ENCODE results near the gene TNFRSF12A. TPM values are rescaled to one million over a fixed set of nuclear protein-coding genes. Genes with fewer than 3 reads are reported as not detected.

Gene TNFRSF12A
- total and polyA plus RNA-seq, 2 of the 8 experiments (the other 6 are each of a cell fraction or from before 2014, with no cell fraction given), result 81.0 to 82.5 TPM

DNA sequence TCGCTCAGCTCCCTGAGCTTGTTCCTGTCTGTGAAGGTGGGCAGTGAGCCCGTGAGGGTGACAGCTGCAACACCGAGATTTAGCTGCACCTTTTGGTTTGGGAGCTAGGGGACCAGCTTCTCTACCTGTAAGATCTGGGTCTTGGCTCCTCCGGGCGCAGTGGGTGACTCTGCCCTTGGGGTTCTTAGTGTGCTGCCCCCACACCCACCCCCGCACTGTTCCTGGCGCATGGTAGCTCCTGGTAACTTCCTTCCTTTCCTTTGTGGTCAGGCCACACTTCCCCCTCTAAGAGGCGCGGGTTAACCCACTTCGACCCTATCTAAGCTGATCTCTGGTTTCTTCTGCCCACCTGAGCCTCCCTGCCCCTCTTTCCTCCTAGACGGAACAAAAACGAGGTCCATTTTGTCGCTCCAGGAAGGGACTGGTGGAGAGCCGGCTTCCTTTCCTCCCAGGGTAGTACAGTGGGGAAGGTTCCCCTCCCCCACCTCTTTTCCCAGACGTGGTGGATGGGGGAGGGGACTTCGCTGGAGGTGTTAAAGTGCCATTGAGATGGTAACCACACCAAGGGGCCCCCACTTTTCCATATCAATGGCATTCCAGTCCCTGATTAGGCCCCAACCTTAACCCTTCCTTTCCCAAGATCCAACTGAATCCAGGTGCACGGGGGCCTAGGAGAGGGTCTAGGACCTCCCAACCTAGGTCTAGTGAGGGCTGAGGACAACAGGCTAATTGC, 12.0 kb upstream of the TNFRSF12A start:
- H3K4ac ChIP-seq (replicated peaks; ENCODE audit: insufficient read length, low read depth, low read length), result peak overlapping the region; percentile 99
- no peak for TF ChIP-seq FOSL1 (IDR thresholded peaks at IDR 0.05; ENCODE audit: insufficient read depth, low read depth, low read length)
- TF ChIP-seq HDAC6 (IDR thresholded peaks at IDR 0.05; ENCODE audit: low read depth, low read length), result no peak
- TF ChIP-seq, protein P1, sequence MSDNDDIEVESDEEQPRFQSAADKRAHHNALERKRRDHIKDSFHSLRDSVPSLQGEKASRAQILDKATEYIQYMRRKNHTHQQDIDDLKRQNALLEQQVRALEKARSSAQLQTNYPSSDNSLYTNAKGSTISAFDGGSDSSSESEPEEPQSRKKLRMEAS (IDR thresholded peaks at IDR 0.05), result peak; percentile 80; the same call in 1 of the 2 replicates
- no peak for TF ChIP-seq JUN (IDR thresholded peaks at IDR 0.05; ENCODE audit: low read depth, low read length)
- TF ChIP-seq CREB1 (IDR thresholded peaks at IDR 0.05), result peak; percentile 70
- peak; percentile 87 for TF ChIP-seq TAF1 (IDR thresholded peaks at IDR 0.05; ENCODE audit: low read depth, low read length)
- TF ChIP-seq, protein P2, sequence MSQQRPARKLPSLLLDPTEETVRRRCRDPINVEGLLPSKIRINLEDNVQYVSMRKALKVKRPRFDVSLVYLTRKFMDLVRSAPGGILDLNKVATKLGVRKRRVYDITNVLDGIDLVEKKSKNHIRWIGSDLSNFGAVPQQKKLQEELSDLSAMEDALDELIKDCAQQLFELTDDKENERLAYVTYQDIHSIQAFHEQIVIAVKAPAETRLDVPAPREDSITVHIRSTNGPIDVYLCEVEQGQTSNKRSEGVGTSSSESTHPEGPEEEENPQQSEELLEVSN (IDR thresholded peaks at IDR 0.05), result peak; percentile 35; the same call in 1 of the 2 replicates
- TF ChIP-seq CHD1 (IDR thresholded peaks at IDR 0.05; ENCODE audit: low read depth, low read length), result no peak
- TF ChIP-seq CEBPB (IDR thresholded peaks at IDR 0.05; ENCODE audit: low read depth, low read length), result no peak
- no peak for TF ChIP-seq RNF2 (IDR thresholded peaks at IDR 0.05; ENCODE audit: borderline replicate concordance, low read depth, low read length, missing control alignments, poor library complexity, severe bottlenecking)
- peak; percentile 84 to 87 for TF ChIP-seq POLR2A (IDR thresholded peaks at IDR 0.05; ENCODE audit: control extremely low read depth in 1 of 2, low read depth in 2 of 2, low read length in 2 of 2)

More for the DNA sequence above, 12.0 kb upstream of the TNFRSF12A start:
- Histone ChIP-seq H3K4me2 (ENCODE audit: insufficient read depth in 1 of 2, low read depth in 2 of 2, low read length in 2 of 2) (peak overlapping the region; percentile 84 to 88), H2AFZ (ENCODE audit: low read length) (no peak overlapping the region), H3K18ac (ENCODE audit: extremely low read depth, low read length) (peak overlapping the region; percentile 100), H4K5ac (ENCODE audit: insufficient read length, low read depth, low read length) (peak overlapping the region; percentile 94), H3K9ac (replicated peaks in 1 of 4; ENCODE audit: extremely low read depth in 1 of 4, low read depth in 3 of 4, low read length in 3 of 4) (peak overlapping the region in 3 of 4 experiments; percentile 84 to 87 (median 85); a peak in 6 of 7 replicates), H3K23me2 (ENCODE audit: low read depth, low read length) (peaks cover 26% of the 10 kb centered on the region), H3K27ac (ENCODE audit: low read depth, low read length) (peak overlapping the region; percentile 96), H3K4me3 (ENCODE audit: extremely low read depth in 1 of 4, insufficient read depth in 2 of 4, low read depth in 3 of 4, low read length in 4 of 4) (peak overlapping the region; percentile 20 to 60 (median 46)), H3K23ac (ENCODE audit: insufficient read length) (no peak overlapping the region), H3K79me2 (ENCODE audit: control insufficient read depth in 1 of 2, insufficient read depth in 2 of 2, low read length in 2 of 2) (peaks cover 0 to 6% of the 10 kb centered on the region in 2 experiments; a peak in 1 of 4 replicates), H4K91ac (replicated peaks; ENCODE audit: insufficient read length, low read length) (peak overlapping the region; percentile 100), H3K36me3 (ENCODE audit: control insufficient read depth in 2 of 4, insufficient read depth in 4 of 4, low read length in 3 of 4) (peaks cover 0 to 3% (median 0%) of the 10 kb centered on the region in 4 experiments; a peak in 1 of 8 replicates), H2AK5ac (ENCODE audit: low read depth, low read length) (peak overlapping the region; percentile 94), H3K9me3 (ENCODE audit: insufficient read depth in 2 of 2, low read depth in 1 of 2, low read length in 1 of 2) (no peaks in the 10 kb centered on the region), H3K79me1 (ENCODE audit: low read depth, low read length) (no peaks in the 10 kb centered on the region; the same call in 1 of the 2 replicates), H2BK120ac (replicated peaks; ENCODE audit: low read depth, low read length) (peak overlapping the region; percentile 96), H3K14ac (ENCODE audit: insufficient read length) (peak overlapping the region; percentile 14), H2BK15ac (ENCODE audit: low read length) (0 out of 2 replicates have a peak overlapping the region, but pooled peaks have one; percentile 73), H3K27me3 (replicated peaks in 1 of 4; ENCODE audit: control insufficient read depth in 3 of 4, extremely low read depth in 1 of 4, insufficient read depth in 3 of 4, low read length in 3 of 4) (no peaks in the 10 kb centered on the region; a peak in 1 of 7 replicates), H4K20me1 (replicated peaks in 1 of 2; ENCODE audit: control insufficient read depth in 1 of 2, insufficient read depth in 2 of 2, low read length in 2 of 2) (peaks cover 0 to 3% of the 10 kb centered on the region in 2 experiments), H4K8ac (ENCODE audit: extremely low read depth, insufficient read depth, low read length) (peak overlapping the region; percentile 87), H3K4me1 (replicated peaks in 1 of 4; ENCODE audit: control insufficient read depth in 3 of 4, insufficient read depth in 4 of 4, low read length in 3 of 4) (peaks cover 20 to 57% (median 48%) of the 10 kb centered on the region in 4 experiments), H3K56ac (replicated peaks; ENCODE audit: insufficient read length, low read depth, low read length) (peak overlapping the region; percentile 96), H2BK5ac (ENCODE audit: low read depth, low read length) (peak overlapping the region; percentile 100), H2BK12ac (ENCODE audit: low read depth, low read length) (peak overlapping the region; percentile 99), H2BK20ac (ENCODE audit: low read length) (peak overlapping the region; percentile 62)
- DNase-seq (ENCODE audit: low read depth in 1 of 2, low spot score in 2 of 2) (peak; percentile 89 to 94), FAIRE-seq (peak; percentile 96)
- ChIA-PET CTCF (ENCODE audit: partially characterized antibody) (interaction anchor here (0.8 to 17.3 kb wide), 5 partner anchors 20 to 135 kb away, joined by 3 to 639 read pairs (median 4); partner anchors contain the start of genes BICDL2, CLDN6, HCFC1R1 and THOC6), POLR2A (ENCODE audit: partially characterized antibody) (interaction anchor here (0.6 to 35.7 kb wide), 18 partner anchors 7 to 102 kb away, joined by 3 to 1808 read pairs (median 8); partner anchors contain the start of genes BICDL2, CLDN6, CLDN9 and HCFC1R1)
- 2% methylated on average over 17 of the region's 17 CpGs; no CpG with 5 or more reads in 1 of the 2 experiments for WGBS, 2 experiments (ENCODE audit: extremely low coverage in 1 of 2, insufficient coverage in 1 of 2, insufficient read length in 1 of 2, insufficient replicate concordance in 2 of 2, low coverage in 1 of 2, low lambda C conversion rate in 2 of 2, missing lambda C conversion rate in 1 of 2)
